Activated T-cell treated with anti-CD3 and anti-CD28 coated beads, Interleukin-2, amount 50 U/mL, for 72 hours (primary cell): Measurements from ENCODE around the gene RASA3. TPM values are rescaled to one million over a fixed set of nuclear protein-coding genes. Genes with fewer than 3 reads are reported as not detected.

Experiments used
- ATAC-seq, 2 donors: fragments of 150-1000 bp; cut with Tn5 transposase; replicated peaks in 1 of 2; 2 replicates each; pipeline ENCODE4 v1.10.0; 2021; ENCODE audit warnings: moderate library complexity in 2 of 2, mild to moderate bottlenecking in 1 of 2
- DNase-seq, 2 donors: peaks; one replicate each; pipeline ENCODE4 v3.0.0; 2021 to 2022; ENCODE audit warnings: mixed read lengths in 1 of 2
- H3K27ac Mint-ChIP-seq: one replicate; pipeline ENCODE4 v1.8.0; 2022; ENCODE audit warnings: mild to moderate bottlenecking, moderate library complexity, mixed read lengths
- H3K27me3 Mint-ChIP-seq: one replicate; pipeline ENCODE4 v1.8.0; 2022; ENCODE audit warnings: low read depth, mixed read lengths
- H3K36me3 Mint-ChIP-seq, 2 donors: one replicate each; pipeline ENCODE4 v1.8.0; 2022; ENCODE audit warnings: mixed read lengths in 2 of 2, mild to moderate bottlenecking in 1 of 2; ENCODE audit not compliant: insufficient read depth in 2 of 2
- H3K4me1 Mint-ChIP-seq: one replicate; pipeline ENCODE4 v1.8.0; 2022; ENCODE audit warnings: low read depth, mixed read lengths
- H3K4me3 Mint-ChIP-seq, 2 donors: one replicate each; pipeline ENCODE4 v1.8.0; 2022; ENCODE audit warnings: mild to moderate bottlenecking in 2 of 2, mixed read lengths in 2 of 2, moderate library complexity in 2 of 2
- H3K9me3 Mint-ChIP-seq, 2 donors: one replicate each; pipeline ENCODE4 v1.8.0; 2022; ENCODE audit warnings: mixed read lengths in 2 of 2
- total RNA-seq, 2 donors: library from RNA; stranded (reverse); gene quantifications; one replicate each; pipeline ENCODE4 v1.2.3, GENCODE V29; 2022

The RASA3 gene
- total RNA-seq, 2 donors from 2014 or later = 39.2 to 48.9 TPM

DNA sequence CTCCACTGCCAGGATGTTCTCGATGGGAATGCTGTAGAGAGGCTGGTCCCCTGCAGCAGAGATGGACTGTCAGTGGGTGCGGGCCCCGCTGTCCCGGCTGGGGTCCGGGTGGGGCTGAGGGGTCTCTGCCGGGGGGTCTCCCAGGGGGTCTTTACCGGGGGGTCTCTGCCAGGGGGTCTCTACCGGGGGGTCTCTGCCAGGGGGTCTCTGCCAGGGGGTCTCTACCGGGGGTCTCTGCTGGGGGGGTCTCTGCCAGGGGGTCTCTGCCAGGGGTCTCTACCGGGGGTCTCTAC, 132.9 kb downstream of the RASA3 start:
- Mint-ChIP-seq H3K9me3 (no peaks in the 10 kb centered on the region), H3K27ac (no peak overlapping the region), H3K36me3 (no peaks in the 10 kb centered on the region), H3K4me3 (no peak overlapping the region), H3K27me3 (no peaks in the 10 kb centered on the region), H3K4me1 (peaks cover 5% of the 10 kb centered on the region)
- DNase-seq = no peak
- ATAC-seq = no peak

DNA sequence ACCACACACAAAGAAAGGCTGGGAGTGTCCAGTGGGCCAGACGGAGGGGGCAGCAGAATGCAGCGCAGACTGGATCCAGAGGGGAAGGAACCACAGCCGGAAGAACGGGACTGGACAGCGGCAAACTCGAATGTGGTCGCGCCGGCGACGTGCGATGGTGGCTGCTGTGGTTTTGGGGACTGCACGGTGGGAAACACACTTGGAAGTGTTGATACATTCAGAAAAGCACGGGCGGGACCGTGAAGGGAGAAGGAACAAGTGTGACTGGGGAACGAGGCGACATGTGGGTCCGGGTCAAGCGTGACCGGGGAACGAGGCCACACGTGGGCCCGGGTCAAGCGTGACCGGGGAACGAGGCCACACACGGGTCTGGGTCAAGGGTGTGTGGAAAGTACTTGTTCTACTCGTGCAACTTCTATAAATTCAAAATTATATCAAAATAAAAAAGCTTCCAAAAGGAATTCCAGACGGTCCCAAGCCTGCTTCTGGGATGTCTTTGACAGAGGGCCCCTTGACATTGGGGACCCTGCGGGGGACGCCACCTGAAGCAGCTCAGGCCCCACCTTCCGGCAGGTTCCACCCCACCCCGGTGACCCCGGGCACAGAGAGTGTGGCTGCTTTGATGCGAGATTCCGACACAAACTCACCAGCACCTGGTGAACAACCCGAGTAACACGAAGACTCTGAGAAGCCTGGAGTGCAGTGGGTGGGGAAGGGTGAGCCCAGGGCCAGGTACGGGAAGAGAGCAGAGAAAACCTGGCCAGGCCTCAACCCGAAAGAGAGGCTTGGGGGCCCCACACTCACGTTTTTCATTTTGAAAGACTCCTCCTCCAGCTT, 133.4 kb downstream of the RASA3 start:
- Mint-ChIP-seq H3K27ac (peak overlapping the region; percentile 4), H3K27me3 (no peaks in the 10 kb centered on the region), H3K36me3 (peaks cover 0 to 2% of the 10 kb centered on the region in 2 donors), H3K4me1 (peaks cover 9% of the 10 kb centered on the region), H3K4me3 (no peak overlapping the region), H3K9me3 (no peaks in the 10 kb centered on the region)
- no peak for DNase-seq
- no peak for ATAC-seq

DNA sequence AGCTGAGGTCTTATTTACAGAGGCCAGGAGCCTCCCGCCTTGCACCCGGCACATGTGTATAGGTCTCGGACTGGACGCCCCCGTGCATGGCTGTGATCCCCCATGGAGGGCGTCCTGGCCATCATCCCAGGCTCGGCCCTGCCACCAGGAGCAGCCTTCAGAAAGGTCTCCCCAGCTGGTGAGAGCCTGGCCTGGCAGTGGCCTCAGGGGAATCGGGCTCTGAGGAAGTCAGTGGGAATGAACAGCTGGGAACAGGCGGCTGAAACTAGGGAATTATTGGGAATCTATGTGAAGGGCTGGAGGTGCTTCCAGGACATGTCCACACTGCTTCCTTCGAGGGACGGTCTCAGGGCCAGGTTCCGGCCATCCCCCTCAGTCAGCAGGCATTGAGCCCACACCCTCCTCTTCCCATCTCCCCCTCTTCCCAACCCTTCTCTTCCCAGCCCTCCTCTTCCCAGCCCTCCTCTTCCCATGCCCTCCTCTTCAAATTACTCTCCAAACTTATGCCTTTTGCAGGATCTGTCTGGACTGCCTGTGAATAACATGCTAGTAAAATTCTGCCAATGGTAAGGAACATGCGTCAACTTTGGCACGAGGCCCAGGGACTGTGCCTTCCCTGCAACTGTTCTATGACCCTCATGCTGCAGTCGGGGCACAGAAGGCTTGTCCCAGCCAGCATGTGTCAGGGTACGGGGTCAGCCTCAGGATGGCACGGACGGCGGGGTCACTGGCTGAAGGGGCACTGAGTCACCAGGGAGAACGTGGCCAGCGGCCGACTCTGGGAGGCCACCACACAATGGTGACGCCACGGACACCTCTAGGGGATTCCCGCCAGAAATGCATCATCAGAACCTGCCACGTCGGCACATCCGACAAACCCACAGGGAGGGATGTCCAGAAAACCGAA, 134.3 kb downstream of the RASA3 start:
- H3K4me1 Mint-ChIP-seq = peaks cover 10% of the 10 kb centered on the region
- H3K36me3 Mint-ChIP-seq = peaks cover 0 to 2% of the 10 kb centered on the region in 2 donors
- H3K27ac Mint-ChIP-seq = no peak overlapping the region
- no peak overlapping the region for H3K4me3 Mint-ChIP-seq
- no peak for DNase-seq
- H3K9me3 Mint-ChIP-seq = no peaks in the 10 kb centered on the region
- H3K27me3 Mint-ChIP-seq = no peaks in the 10 kb centered on the region
- peak in 1 of 2 donors; percentile 31 for ATAC-seq

DNA sequence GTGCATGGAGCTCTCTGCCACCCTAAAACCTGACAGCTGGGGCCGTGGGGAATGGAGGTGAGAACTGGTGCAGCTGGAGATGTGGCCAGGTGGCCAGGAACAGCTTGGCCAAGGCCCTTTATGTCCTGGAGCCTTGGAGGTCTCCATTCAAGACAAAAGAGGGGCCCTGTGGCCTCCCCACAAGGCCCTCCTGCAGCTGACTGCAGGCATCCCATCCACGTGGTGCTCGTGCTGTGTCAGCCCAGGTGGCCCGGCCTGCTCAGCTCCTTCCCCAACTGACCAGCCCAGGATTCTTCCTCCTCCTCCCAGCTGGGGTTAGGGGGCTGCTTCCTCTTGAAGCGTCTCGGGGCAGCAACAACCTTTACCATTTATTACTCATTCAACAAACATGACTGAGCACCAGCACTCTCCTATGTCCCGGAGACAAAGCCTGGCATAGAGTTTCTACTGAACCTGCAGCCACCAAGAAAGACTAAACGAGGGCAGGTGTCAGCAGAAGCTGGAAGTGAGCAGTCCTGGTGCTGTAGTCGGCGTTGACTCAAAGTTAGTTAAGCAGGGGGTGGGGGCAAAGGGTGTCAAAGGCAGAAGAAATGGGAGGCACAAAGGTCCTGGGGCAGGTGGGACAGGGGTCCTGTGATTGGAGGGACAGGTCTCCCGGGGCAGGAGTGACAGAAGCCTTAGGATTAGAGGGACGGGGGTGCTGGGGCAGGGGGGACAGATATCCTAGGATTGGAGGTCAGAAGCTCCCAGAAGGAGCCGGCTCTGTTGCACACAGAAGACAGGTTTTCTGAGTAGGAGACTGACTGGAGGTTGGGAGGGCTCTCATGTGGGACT, 135.3 kb downstream of the RASA3 start:
- DNase-seq (no peak), ATAC-seq (peak in 1 of 2 donors; percentile 4)
- peaks cover 10% of the 10 kb centered on the region for H3K4me1 Mint-ChIP-seq
- no peak overlapping the region for H3K4me3 Mint-ChIP-seq
- H3K27me3 Mint-ChIP-seq = no peaks in the 10 kb centered on the region
- peaks cover 0 to 4% of the 10 kb centered on the region in 2 donors for H3K36me3 Mint-ChIP-seq
- H3K9me3 Mint-ChIP-seq = no peaks in the 10 kb centered on the region
- no peak overlapping the region for H3K27ac Mint-ChIP-seq

DNA sequence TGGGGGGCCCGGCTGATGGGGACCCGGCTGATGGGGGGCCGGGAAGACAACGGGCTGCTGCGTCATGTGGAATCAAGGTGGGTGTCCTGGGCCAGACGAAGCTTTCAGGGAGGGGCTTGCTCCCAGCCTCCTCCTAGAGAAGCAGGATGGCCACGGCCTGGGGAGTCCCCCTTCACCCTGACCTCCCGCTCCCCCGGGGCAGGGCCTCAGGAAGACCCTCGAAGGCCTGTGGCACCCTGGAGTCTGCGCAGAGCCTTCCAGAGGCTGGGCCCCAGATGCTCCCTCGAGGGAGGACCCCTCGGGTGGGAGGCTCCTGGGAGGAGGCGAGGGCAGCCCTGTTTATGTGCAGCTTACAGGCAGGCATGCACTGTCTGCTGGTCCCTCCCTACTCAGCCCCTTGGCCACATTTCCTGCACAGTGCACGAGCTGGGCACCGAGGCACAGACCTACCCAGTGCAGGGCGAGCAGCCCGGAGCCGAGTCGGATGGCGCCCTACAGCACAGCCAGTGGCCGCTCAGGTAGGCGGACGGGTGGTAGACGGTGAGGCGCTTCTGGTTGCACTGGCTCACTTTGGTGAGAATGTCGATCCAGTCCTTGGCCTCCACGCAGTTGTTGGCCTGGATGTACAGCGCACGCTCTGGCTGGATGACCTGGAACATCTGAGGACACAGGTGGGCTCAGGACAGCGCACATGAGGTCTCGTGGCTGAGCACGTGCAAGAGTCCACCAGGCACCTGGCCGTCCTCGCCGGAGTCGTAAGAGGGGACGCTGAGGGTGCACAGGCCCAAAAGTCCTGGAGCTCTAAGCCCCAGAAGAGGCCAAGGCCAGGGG, 136.1 kb downstream of the RASA3 start:
- ATAC-seq (no peak), DNase-seq (no peak)
- Mint-ChIP-seq H3K4me1 (peaks cover 10% of the 10 kb centered on the region), H3K27ac (no peak overlapping the region), H3K27me3 (no peaks in the 10 kb centered on the region), H3K9me3 (no peaks in the 10 kb centered on the region), H3K4me3 (no peak overlapping the region), H3K36me3 (peaks cover 3 to 8% of the 10 kb centered on the region in 2 donors)

DNA sequence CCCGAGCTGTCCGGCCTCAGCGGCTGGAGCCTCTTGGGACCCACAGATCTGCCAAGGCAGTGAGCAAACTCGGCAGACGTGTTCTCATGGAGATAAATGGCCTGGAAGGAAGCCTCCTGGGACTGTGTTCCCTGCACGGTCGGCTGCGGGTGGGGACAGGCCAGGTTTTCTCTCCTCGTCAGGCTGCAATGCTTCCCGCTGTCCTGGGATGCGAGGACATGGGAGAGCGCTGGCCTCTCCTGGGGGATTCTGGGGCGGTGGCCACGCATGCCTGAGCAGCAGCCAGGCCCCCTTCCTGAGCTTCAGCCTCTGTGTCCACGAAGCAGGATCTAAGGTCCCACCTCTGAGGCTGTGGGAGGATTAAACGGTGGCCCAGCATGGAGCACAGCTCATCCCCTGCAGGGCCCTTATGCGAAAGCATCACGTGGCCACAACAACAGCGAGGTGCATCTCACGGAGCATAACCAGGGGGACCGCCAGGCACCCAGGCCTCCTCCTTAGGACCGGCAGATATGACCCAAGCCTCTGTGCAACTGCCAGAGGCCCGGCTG, 137.3 kb downstream of the RASA3 start:
- Mint-ChIP-seq H3K4me1 (peaks cover 10% of the 10 kb centered on the region), H3K27ac (no peak overlapping the region), H3K9me3 (no peaks in the 10 kb centered on the region)

DNA sequence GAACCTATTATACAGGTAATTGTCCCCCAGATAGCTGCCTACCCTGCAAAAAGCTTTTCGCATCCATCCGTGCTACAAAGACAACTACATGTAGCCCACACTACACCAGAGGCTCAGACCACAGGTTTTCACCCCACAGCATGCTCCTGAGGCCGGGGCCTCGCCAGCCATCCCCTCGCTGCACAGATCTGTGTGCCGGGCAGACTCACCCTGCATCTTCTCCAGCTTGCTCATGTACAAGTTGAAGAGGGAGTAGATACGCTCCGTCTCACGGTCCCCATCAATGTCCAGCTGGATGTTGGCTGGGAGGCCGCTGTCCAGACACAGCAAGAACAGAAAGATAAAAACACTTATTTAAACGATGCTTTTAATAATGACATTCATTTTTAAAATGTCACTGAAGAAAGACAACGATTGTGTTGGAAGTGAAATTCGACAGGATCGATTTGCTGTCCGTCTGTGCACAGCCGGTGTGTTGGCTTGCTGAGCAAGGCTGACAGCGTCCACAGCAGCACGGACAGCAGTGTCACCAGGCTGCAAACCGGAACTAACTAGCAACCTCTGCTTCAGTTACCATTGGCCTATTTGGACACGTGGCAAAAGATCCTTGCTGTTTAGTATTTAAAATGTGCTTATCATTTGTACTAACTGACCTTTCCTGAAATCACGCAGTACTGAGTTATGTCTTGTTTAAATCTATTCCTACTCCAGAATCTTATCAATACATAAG, 140.0 kb downstream of the RASA3 start:
- ATAC-seq (no peak), DNase-seq (no peak)
- H3K36me3 Mint-ChIP-seq = peaks cover 14 to 24% of the 10 kb centered on the region in 2 donors
- peaks cover 6 to 12% of the 10 kb centered on the region in 2 donors for H3K9me3 Mint-ChIP-seq
- H3K27ac Mint-ChIP-seq = no peak overlapping the region
- no peak overlapping the region for H3K4me3 Mint-ChIP-seq
- no peaks in the 10 kb centered on the region for H3K27me3 Mint-ChIP-seq
- H3K4me1 Mint-ChIP-seq = peaks cover 9% of the 10 kb centered on the region

More for the DNA sequence above, 137.3 kb downstream of the RASA3 start:
- DNase-seq = no peak
- no peak overlapping the region for H3K4me3 Mint-ChIP-seq
- peaks cover 3 to 13% of the 10 kb centered on the region in 2 donors for H3K36me3 Mint-ChIP-seq
- H3K27me3 Mint-ChIP-seq = no peaks in the 10 kb centered on the region
- no peak for ATAC-seq

DNA sequence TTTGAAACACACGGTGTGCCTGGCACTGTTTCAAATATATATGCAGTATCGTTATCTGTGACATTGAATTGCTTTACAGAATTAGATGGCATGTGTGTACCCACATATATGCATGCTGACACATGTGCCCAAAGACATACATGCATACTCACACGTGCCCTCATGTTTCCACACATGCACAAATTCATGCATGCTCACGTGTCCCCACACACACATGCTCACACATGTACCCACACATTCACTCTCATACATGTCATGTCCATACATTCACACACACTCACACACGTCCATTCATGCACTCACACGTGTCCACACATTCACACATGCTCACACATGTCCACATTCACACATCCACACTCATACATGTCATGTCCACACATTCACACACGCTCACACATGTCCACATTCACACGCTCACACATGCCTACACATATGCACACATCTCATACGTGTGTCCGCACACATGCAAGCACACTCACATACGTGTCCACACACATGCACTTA, 140.7 kb downstream of the RASA3 start:
- Mint-ChIP-seq H3K27me3 (no peaks in the 10 kb centered on the region), H3K4me3 (no peak overlapping the region), H3K27ac (no peak overlapping the region), H3K4me1 (peaks cover 5% of the 10 kb centered on the region), H3K9me3 (peaks cover 6 to 12% of the 10 kb centered on the region in 2 donors), H3K36me3 (peaks cover 14 to 24% of the 10 kb centered on the region in 2 donors)
- DNase-seq (no peak), ATAC-seq (no peak)

DNA sequence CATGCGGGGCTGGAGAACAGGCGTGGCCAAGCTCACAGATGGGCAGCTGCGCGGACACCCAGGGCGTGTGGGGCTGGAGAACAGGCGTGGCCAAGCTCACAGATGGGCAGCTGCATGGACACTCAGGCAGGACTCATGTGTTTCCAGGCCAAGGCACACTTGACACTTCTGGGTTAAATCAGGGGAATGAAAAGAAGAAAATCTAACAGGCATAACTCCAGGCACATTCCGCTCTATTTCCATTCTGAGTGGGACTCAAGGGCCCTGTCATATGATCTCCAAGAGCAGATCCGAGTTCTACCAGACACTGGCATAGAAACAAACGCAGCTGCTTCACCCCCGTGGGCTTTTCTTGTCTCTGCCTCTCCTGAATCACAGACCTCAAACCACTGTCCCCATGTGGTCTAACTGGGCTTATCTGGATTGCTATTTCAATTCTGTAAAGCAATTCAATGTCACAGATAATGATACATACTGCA, 141.2 kb downstream of the RASA3 start:
- Mint-ChIP-seq H3K4me3 (no peak overlapping the region), H3K9me3 (peaks cover 6 to 12% of the 10 kb centered on the region in 2 donors), H3K4me1 (peaks cover 5% of the 10 kb centered on the region), H3K27ac (no peak overlapping the region), H3K36me3 (peaks cover 14 to 24% of the 10 kb centered on the region in 2 donors), H3K27me3 (no peaks in the 10 kb centered on the region)
- no peak for DNase-seq
- no peak for ATAC-seq

DNA sequence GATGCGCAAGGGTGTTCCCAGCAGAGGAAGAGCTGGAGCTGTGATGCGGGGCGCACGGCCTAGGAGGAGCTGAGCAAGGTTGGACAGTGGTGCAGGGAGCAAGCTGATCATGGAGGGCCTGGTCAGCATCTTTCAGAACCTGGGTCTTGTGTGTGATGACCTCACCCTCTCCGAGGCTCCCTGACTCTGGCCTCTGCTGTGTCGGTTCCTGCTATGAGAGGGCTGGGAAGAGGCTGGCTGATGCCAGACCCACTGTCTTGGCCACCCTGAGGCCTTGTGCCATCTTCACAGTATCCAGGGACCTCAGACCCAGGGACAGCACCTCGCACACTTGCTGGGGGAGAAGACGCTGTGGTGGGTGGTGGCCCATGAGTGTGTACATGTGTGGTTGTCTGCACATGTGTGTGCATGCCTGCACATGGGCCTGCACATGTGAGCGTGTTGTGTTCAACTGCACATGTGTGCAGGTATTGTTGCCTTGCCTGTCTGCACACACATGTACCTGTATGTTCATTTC, 142.0 kb downstream of the RASA3 start:
- Mint-ChIP-seq H3K4me1 (peaks cover 5% of the 10 kb centered on the region), H3K4me3 (no peak overlapping the region), H3K36me3 (peaks cover 14 to 24% of the 10 kb centered on the region in 2 donors), H3K27me3 (no peaks in the 10 kb centered on the region), H3K9me3 (peaks cover 6 to 12% of the 10 kb centered on the region in 2 donors), H3K27ac (no peak overlapping the region)
- ATAC-seq (no peak), DNase-seq (no peak)
